Esophagus muscularis mucosa (tissue), 3 donors: ENCODE results near the gene KYNU.

Source experiments
- POLR2A ChIP-seq: fragments of 450-650 bp; IDR thresholded peaks from one replicate; pipeline ENCODE4 v1.6.1; 2017; ENCODE audit warnings: antibody characterized with exemption, moderate library complexity, mild to moderate bottlenecking, low read depth
- POLR2AphosphoS5 ChIP-seq, 2 donors: sonication (generic); formaldehyde crosslinking; IDR thresholded peaks; one replicate each; pipeline ENCODE4 v1.6.1; 2017; ENCODE audit warnings: antibody characterized with exemption in 2 of 2
- TF ChIP-seq, protein P1 (sequence below), 3 experiments: fragments of 200-600 bp in 2 of 3; fragments of 450-650 bp in 1 of 3; sonication (generic) in 2 of 3; IDR thresholded peaks; one replicate each; pipeline ENCODE4 v1.5.1; 2017 to 2019; ENCODE audit warnings: antibody characterized with exemption in 3 of 3, mild to moderate bottlenecking in 2 of 3, moderate library complexity in 1 of 3

DNA sequence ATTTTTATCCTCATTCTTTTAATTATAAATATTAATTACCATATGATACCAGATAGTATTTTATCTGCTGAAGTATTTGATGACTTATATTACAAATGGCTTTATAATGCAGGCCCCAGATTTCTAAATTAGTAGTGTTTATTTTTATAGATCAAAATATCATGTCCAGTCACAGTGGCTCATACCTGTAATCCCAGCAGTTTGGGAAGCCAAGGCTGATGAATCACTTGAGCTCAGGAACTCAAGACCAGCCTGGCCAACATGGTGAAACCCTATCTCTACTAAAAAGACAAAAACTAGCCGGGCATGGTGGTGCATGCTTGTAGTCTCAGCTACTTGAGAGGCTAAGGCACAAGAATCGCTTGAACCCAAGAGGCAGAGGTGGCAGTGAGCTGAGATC lies 151.7 kb downstream of the KYNU start:
- TF ChIP-seq, protein P1, sequence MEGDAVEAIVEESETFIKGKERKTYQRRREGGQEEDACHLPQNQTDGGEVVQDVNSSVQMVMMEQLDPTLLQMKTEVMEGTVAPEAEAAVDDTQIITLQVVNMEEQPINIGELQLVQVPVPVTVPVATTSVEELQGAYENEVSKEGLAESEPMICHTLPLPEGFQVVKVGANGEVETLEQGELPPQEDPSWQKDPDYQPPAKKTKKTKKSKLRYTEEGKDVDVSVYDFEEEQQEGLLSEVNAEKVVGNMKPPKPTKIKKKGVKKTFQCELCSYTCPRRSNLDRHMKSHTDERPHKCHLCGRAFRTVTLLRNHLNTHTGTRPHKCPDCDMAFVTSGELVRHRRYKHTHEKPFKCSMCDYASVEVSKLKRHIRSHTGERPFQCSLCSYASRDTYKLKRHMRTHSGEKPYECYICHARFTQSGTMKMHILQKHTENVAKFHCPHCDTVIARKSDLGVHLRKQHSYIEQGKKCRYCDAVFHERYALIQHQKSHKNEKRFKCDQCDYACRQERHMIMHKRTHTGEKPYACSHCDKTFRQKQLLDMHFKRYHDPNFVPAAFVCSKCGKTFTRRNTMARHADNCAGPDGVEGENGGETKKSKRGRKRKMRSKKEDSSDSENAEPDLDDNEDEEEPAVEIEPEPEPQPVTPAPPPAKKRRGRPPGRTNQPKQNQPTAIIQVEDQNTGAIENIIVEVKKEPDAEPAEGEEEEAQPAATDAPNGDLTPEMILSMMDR (IDR thresholded peaks at IDR 0.05): no peak
- TF ChIP-seq POLR2A: no peak
- TF ChIP-seq POLR2AphosphoS5 (IDR thresholded peaks at IDR 0.05): no peak
